CD8-positive, alpha-beta memory T cell (primary cell): Measurements from ENCODE around the gene ARHGDIB. TPM values are rescaled to one million over a fixed set of nuclear protein-coding genes. Genes with fewer than 3 reads are reported as not detected.

Source experiments
- CTCF ChIA-PET: fragments of 350-600 bp; sonication (Branson Sonifier 250); formaldehyde crosslinking; loops from one replicate; lab custom pipeline; 2021; ENCODE audit warnings: antibody characterized with exemption; lab: Charles Lee
- POLR2A ChIA-PET: fragments of 350-600 bp; sonication (Branson Sonifier 250); formaldehyde crosslinking; loops from one replicate; lab custom pipeline; 2021; ENCODE audit warnings: antibody characterized with exemption; lab: Charles Lee
- DNase-seq, 5 donors: peaks; one replicate each; pipeline versions ENCODE4 v3.0.0 to v3.0.0-alpha.2; 2020 to 2022; ENCODE audit warnings: mixed read lengths in 1 of 5
- H3K27ac ChIP-seq: one replicate; pipeline ENCODE4 v1.7.0; 2013; ENCODE audit warnings: low read depth, mild to moderate bottlenecking, low read length, moderate library complexity
- H3K27me3 ChIP-seq: 2 replicates; pipeline ENCODE4 v1.7.0; 2013; ENCODE audit warnings: low read length, mild to moderate bottlenecking; ENCODE audit not compliant: insufficient read depth, poor library complexity, severe bottlenecking
- H3K36me3 ChIP-seq: 2 replicates; pipeline ENCODE4 v1.7.0; 2013; ENCODE audit warnings: mild to moderate bottlenecking, low read length, moderate library complexity; ENCODE audit not compliant: insufficient read depth
- H3K4me1 ChIP-seq: 2 replicates; pipeline ENCODE4 v1.7.0; 2013; ENCODE audit warnings: mild to moderate bottlenecking, low read length, moderate library complexity; ENCODE audit not compliant: insufficient read depth
- H3K4me3 ChIP-seq: 2 replicates; pipeline ENCODE4 v1.7.0; 2013; ENCODE audit warnings: mild to moderate bottlenecking, low read length
- H3K9me3 ChIP-seq: 2 replicates; pipeline ENCODE4 v1.7.0; 2013; ENCODE audit warnings: mild to moderate bottlenecking, low read length
- H3K27ac Mint-ChIP-seq, 8 donors: one replicate each; pipeline ENCODE4 v1.8.0; 2020 to 2021; ENCODE audit warnings: mixed read lengths in 8 of 8, mild to moderate bottlenecking in 6 of 8, inconsistent platforms in 3 of 8, moderate library complexity in 3 of 8
- H3K27me3 Mint-ChIP-seq, 2 donors: one replicate each; pipeline ENCODE4 v1.8.0; 2020 to 2021; ENCODE audit warnings: mixed read lengths in 2 of 2, mild to moderate bottlenecking in 1 of 2, moderate library complexity in 1 of 2
- H3K36me3 Mint-ChIP-seq, 3 donors: one replicate each; pipeline ENCODE4 v1.8.0; 2020 to 2021; ENCODE audit warnings: mixed read lengths in 3 of 3, inconsistent platforms in 1 of 3, mild to moderate bottlenecking in 1 of 3
- H3K4me1 Mint-ChIP-seq, 3 donors: one replicate each; pipeline ENCODE4 v1.8.0; 2020 to 2021; ENCODE audit warnings: mixed read lengths in 3 of 3, inconsistent platforms in 1 of 3, mild to moderate bottlenecking in 1 of 3
- H3K4me3 Mint-ChIP-seq, 7 donors: one replicate each; pipeline ENCODE4 v1.8.0; 2020 to 2021; ENCODE audit warnings: mixed read lengths in 7 of 7, mild to moderate bottlenecking in 6 of 7, moderate library complexity in 4 of 7, inconsistent platforms in 2 of 7
- H3K9me3 Mint-ChIP-seq, 5 donors: one replicate each; pipeline ENCODE4 v1.8.0; 2020 to 2022; ENCODE audit warnings: mixed read lengths in 5 of 5, mild to moderate bottlenecking in 3 of 5, moderate library complexity in 2 of 5, inconsistent platforms in 1 of 5
- polyA plus RNA-seq: library from polyadenylated mRNA; unstranded; fragments of 300-500 nt; fragmentation: Illumina TruSeq; gene quantifications from one replicate; pipeline ENCODE4 v1.2.3, GENCODE V29; 2021
- total RNA-seq, 2 experiments: library from RNA; stranded (reverse); gene quantifications; one replicate each; pipeline ENCODE4 v1.2.3, GENCODE V29; 2021

ARHGDIB gene
- total and polyA plus RNA-seq, 3 experiments from 2014 or later, result 495 to 2,936 (median 511) TPM

DNA sequence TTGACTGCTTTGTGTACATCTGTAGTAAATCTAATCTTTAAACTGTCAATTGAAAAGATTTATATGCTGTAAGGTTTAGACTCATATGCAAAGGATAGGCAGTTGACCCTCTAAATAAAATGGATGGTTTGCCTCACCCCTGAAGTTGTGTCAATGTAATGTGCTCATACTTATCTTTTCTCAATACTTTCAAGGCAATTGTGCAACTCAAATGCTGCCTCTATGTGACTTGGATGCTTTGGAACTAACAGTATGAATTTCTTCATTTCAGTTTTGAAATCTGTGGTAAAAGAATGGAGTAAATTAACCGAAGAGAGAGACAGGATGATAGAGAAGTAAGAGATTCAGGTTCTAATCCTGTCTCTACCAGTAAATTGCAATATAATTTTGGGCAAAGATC is 21.2 kb upstream of the ARHGDIB start:
- no peaks in the 10 kb centered on the region for H3K27me3 Mint-ChIP-seq
- POLR2A ChIA-PET, result interaction anchor here (1.2 kb wide), 1 partner anchor 34 kb away, joined by 3 read pairs; no protein-coding TSS in a partner anchor
- Histone ChIP-seq H3K36me3 (no peaks in the 10 kb centered on the region), H3K27ac (no peak overlapping the region), H3K9me3 (no peaks in the 10 kb centered on the region), H3K4me1 (peaks cover 32% of the 10 kb centered on the region), H3K27me3 (no peaks in the 10 kb centered on the region), H3K4me3 (no peak overlapping the region)
- peaks cover 0 to 4% (median 3%) of the 10 kb centered on the region in 3 donors for H3K36me3 Mint-ChIP-seq
- H3K4me1 Mint-ChIP-seq, result peaks cover 46 to 63% (median 62%) of the 10 kb centered on the region in 3 donors
- no peak overlapping the region for H3K27ac Mint-ChIP-seq
- CTCF ChIA-PET, result interaction anchor here (0.9 kb wide), 2 partner anchors 11 to 213 kb away, joined by 3 read pairs; no protein-coding TSS in a partner anchor
- no peak for DNase-seq
- peak overlapping the region in 1 of 7 donors; percentile 1 for H3K4me3 Mint-ChIP-seq
- H3K9me3 Mint-ChIP-seq, result no peaks in the 10 kb centered on the region

- no peak overlapping the region for H3K4me3 Mint-ChIP-seq
- POLR2A ChIA-PET, result interaction anchor here (0.6 kb wide), 1 partner anchor 344 kb away, joined by 3 read pairs; no protein-coding TSS in a partner anchor
- CTCF ChIA-PET, result interaction anchor here (1.2 to 2.1 kb wide), 3 partner anchors 14 to 211 kb away, joined by 3 to 7 read pairs (median 5); no protein-coding TSS in a partner anchor
Measured at GRCh38 chr12:14981049-14981448, 19.6 kb upstream of the ARHGDIB start.

DNA sequence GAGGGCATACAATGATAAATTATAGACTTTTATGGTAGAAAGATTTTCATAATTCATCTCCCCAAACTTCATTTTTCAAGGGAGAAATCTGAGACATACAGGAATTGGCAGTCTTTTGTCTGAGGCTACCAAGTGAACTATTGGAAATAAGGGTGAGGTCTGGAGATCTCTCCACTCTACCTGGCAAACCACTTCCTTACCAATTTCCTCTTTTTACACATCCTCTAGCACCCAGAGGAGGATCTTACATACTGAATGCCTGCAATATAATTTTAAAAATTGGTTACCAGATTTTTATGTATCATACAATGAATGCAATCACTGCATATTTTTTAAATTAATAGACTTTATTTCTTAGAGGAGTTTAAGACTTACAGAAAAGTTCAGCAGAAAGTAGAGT is 18.1 kb upstream of the ARHGDIB start:
- ChIA-PET POLR2A (no interaction called here), CTCF (interaction anchor here (2.1 kb wide), 1 partner anchor 16 kb away, joined by 7 read pairs; no protein-coding TSS in a partner anchor)
- Histone ChIP-seq H3K4me1 (peaks cover 30% of the 10 kb centered on the region), H3K4me3 (no peak overlapping the region), H3K27me3 (no peaks in the 10 kb centered on the region), H3K27ac (no peak overlapping the region), H3K36me3 (no peaks in the 10 kb centered on the region), H3K9me3 (no peaks in the 10 kb centered on the region)
- Mint-ChIP-seq H3K27ac (no peak overlapping the region), H3K4me1 (peaks cover 44 to 57% (median 55%) of the 10 kb centered on the region in 3 donors), H3K4me3 (no peak overlapping the region), H3K9me3 (no peaks in the 10 kb centered on the region), H3K36me3 (no peaks in the 10 kb centered on the region), H3K27me3 (no peaks in the 10 kb centered on the region)
- no peak for DNase-seq

More at GRCh38 chr12:14981049-14981448, 19.6 kb upstream of the ARHGDIB start:
- Mint-ChIP-seq H3K27me3 (no peaks in the 10 kb centered on the region), H3K36me3 (no peaks in the 10 kb centered on the region), H3K9me3 (no peaks in the 10 kb centered on the region), H3K4me1 (peaks cover 46 to 62% (median 58%) of the 10 kb centered on the region in 3 donors), H3K27ac (peak overlapping the region in 3 of 8 donors; percentile 13 to 31 (median 19))
- no peak for DNase-seq
- H3K36me3 ChIP-seq, result no peaks in the 10 kb centered on the region
- peaks cover 32% of the 10 kb centered on the region for H3K4me1 ChIP-seq
- no peaks in the 10 kb centered on the region for H3K27me3 ChIP-seq
- no peaks in the 10 kb centered on the region for H3K9me3 ChIP-seq
- no peak overlapping the region for H3K27ac ChIP-seq
- H3K4me3 ChIP-seq, result no peak overlapping the region

GRCh38 chr12:14976658-14977057 is 15.3 kb upstream of the ARHGDIB start:
- Histone ChIP-seq H3K27me3 (no peaks in the 10 kb centered on the region), H3K36me3 (no peaks in the 10 kb centered on the region), H3K27ac (no peak overlapping the region), H3K4me1 (peaks cover 15% of the 10 kb centered on the region), H3K4me3 (no peak overlapping the region), H3K9me3 (no peaks in the 10 kb centered on the region)
- no peaks in the 10 kb centered on the region for H3K9me3 Mint-ChIP-seq
- H3K36me3 Mint-ChIP-seq, result no peaks in the 10 kb centered on the region
- H3K4me3 Mint-ChIP-seq, result no peak overlapping the region
- H3K27me3 Mint-ChIP-seq, result peaks cover 0 to 2% of the 10 kb centered on the region in 2 donors
- H3K27ac Mint-ChIP-seq, result no peak overlapping the region
- ChIA-PET POLR2A (interaction anchor here (0.5 kb wide), 1 partner anchor 615 kb away, joined by 4 read pairs; no protein-coding TSS in a partner anchor), CTCF (no interaction called here)
- DNase-seq, result no peak
- H3K4me1 Mint-ChIP-seq, result peaks cover 31 to 55% (median 53%) of the 10 kb centered on the region in 3 donors

DNA sequence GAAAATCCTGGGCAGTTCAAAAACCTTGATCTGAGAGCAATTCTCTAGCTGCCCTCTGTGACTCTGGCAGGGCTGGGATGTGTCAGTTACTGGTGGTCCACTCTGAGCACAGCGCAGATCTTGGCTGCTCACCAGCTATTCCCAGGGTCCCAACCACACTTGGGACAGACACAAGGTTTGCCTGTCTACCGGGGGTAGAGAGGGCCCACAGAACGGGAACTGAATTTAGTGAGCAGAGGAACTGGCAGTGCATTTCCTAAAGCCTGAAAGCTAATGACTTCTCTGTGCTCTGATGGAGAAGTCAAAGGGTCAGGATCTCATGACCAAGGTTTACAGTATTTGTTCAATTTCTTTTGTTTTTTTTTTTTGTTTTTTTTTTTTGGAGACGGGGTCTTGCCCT is 14.1 kb upstream of the ARHGDIB start:
- peaks cover 15% of the 10 kb centered on the region for H3K4me1 ChIP-seq
- peaks cover 0 to 2% of the 10 kb centered on the region in 2 donors for H3K27me3 Mint-ChIP-seq
- CTCF ChIA-PET, result interaction anchor here (0.6 to 1.2 kb wide), 3 partner anchors 19 to 40 kb away, joined by 3 read pairs; partner anchors contain the start of gene ERP27

GRCh38 chr12:14974633-14975032 is 13.2 kb upstream of the ARHGDIB start:
- peaks cover 0 to 2% of the 10 kb centered on the region in 2 donors for H3K27me3 Mint-ChIP-seq
- H3K9me3 Mint-ChIP-seq, result no peaks in the 10 kb centered on the region
- peaks cover 15 to 41% (median 37%) of the 10 kb centered on the region in 3 donors for H3K4me1 Mint-ChIP-seq
- Histone ChIP-seq H3K27me3 (no peaks in the 10 kb centered on the region), H3K4me3 (no peak overlapping the region), H3K36me3 (no peaks in the 10 kb centered on the region), H3K27ac (no peak overlapping the region), H3K4me1 (peaks cover 10% of the 10 kb centered on the region), H3K9me3 (no peaks in the 10 kb centered on the region)
- H3K4me3 Mint-ChIP-seq, result no peak overlapping the region
- CTCF ChIA-PET, result interaction anchor here (1.2 to 1.3 kb wide), 2 partner anchors 20 kb away, joined by 3 read pairs; no protein-coding TSS in a partner anchor
- H3K27ac Mint-ChIP-seq, result no peak overlapping the region
- POLR2A ChIA-PET, result no interaction called here
- DNase-seq, result no peak
- no peaks in the 10 kb centered on the region for H3K36me3 Mint-ChIP-seq

More for the DNA sequence above, 14.1 kb upstream of the ARHGDIB start:
- no peaks in the 10 kb centered on the region for H3K36me3 ChIP-seq
- no peaks in the 10 kb centered on the region for H3K27me3 ChIP-seq
- H3K36me3 Mint-ChIP-seq, result no peaks in the 10 kb centered on the region
- POLR2A ChIA-PET, result interaction anchor here (1.1 kb wide), 1 partner anchor 14 kb away, joined by 5 read pairs; no protein-coding TSS in a partner anchor
- no peaks in the 10 kb centered on the region for H3K9me3 ChIP-seq
- no peak overlapping the region for H3K4me3 Mint-ChIP-seq
- no peaks in the 10 kb centered on the region for H3K9me3 Mint-ChIP-seq
- H3K27ac ChIP-seq, result no peak overlapping the region
- H3K27ac Mint-ChIP-seq, result no peak overlapping the region
- H3K4me3 ChIP-seq, result no peak overlapping the region
- no peak for DNase-seq
- peaks cover 21 to 44% (median 44%) of the 10 kb centered on the region in 3 donors for H3K4me1 Mint-ChIP-seq

- CTCF ChIA-PET, result interaction anchor here (1.0 kb wide), 1 partner anchor 11 kb away, joined by 3 read pairs; no protein-coding TSS in a partner anchor
- Mint-ChIP-seq H3K4me3 (no peak within 1 kb of the TSS), H3K9me3 (no peaks in the 10 kb centered on the region), H3K4me1 (peaks cover 3 to 28% (median 22%) of the 10 kb centered on the region in 3 donors), H3K27ac (peak within 1 kb of the TSS in 2 of 8 donors; percentile 37 to 87), H3K36me3 (no peaks in the 10 kb centered on the region), H3K27me3 (peaks cover 0 to 2% of the 10 kb centered on the region in 2 donors)
- Histone ChIP-seq H3K27ac (no peak within 1 kb of the TSS), H3K27me3 (no peaks in the 10 kb centered on the region), H3K36me3 (no peaks in the 10 kb centered on the region), H3K4me3 (no peak within 1 kb of the TSS), H3K9me3 (no peaks in the 10 kb centered on the region), H3K4me1 (no peaks in the 10 kb centered on the region)
- DNase-seq, result no peak
- POLR2A ChIA-PET, result no interaction called here
Measured at GRCh38 chr12:14972816-14973215, 11.4 kb upstream of the ARHGDIB start, which contains the start of gene PDE6H. TSS of gene PDE6H (plus strand) at chr12:14973042. CDS start at chr12:14978013, 4,971 bp downstream.

DNA sequence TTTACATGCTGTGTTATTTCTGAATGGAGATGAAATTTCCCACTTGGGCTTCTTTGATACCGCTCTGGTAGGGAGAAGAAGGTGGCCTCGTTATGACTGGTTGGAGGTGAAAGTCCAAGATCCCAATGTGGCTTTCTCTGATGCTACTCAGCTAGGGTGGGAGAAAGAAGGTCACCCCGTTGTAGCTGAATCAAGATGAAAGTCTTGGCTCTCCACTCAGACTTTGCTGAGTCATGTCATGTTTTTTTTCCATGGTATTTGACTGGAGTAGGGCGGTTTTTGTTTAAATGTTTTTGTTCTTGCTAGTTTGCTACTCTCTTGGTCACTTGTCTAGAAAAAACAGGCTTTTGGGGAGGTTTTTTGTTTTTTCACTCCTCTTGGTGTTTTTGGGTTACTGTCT is 9.1 kb upstream of the ARHGDIB start:
- no peak overlapping the region for H3K4me3 Mint-ChIP-seq
- no peaks in the 10 kb centered on the region for H3K36me3 ChIP-seq
- no peak overlapping the region for H3K4me3 ChIP-seq
- H3K36me3 Mint-ChIP-seq, result no peaks in the 10 kb centered on the region
- H3K4me1 Mint-ChIP-seq, result peaks cover 5 to 49% (median 35%) of the 10 kb centered on the region in 3 donors
- no peaks in the 10 kb centered on the region for H3K9me3 Mint-ChIP-seq
- H3K27me3 ChIP-seq, result no peaks in the 10 kb centered on the region
- H3K27ac Mint-ChIP-seq, result no peak overlapping the region
- H3K27ac ChIP-seq, result no peak overlapping the region
- no peaks in the 10 kb centered on the region for H3K4me1 ChIP-seq
- H3K9me3 ChIP-seq, result no peaks in the 10 kb centered on the region
- ChIA-PET POLR2A (no interaction called here), CTCF (no interaction called here)
- no peak for DNase-seq
- peaks cover 0 to 2% of the 10 kb centered on the region in 2 donors for H3K27me3 Mint-ChIP-seq
